Loucy (cell line): Measurements from ENCODE around the gene TYW1.

Source experiments
- H2AFZ ChIP-seq: fragments of 200-600 bp; sonication (generic); 2 replicates; pipeline ENCODE4 v1.6.0; 2016; ENCODE audit warnings: antibody characterized with exemption, mild to moderate bottlenecking, low read length, moderate library complexity
- H3F3A ChIP-seq: fragments of 200-600 bp; 2 replicates; pipeline ENCODE4 v1.6.0; 2016; ENCODE audit warnings: antibody characterized with exemption, low read depth, mild to moderate bottlenecking
- H3K27me3 ChIP-seq: fragments of 200-600 bp; sonication (generic); 2 replicates; pipeline ENCODE4 v1.6.1; 2014; ENCODE audit warnings: low read length, mild to moderate bottlenecking; ENCODE audit not compliant: insufficient read depth, poor library complexity, severe bottlenecking
- H3K36me3 ChIP-seq: fragments of 200-600 bp; sonication (generic); 2 replicates; pipeline ENCODE4 v1.6.1; 2016; ENCODE audit warnings: low read length; ENCODE audit not compliant: insufficient read depth
- H3K4me1 ChIP-seq: fragments of 200-600 bp; sonication (generic); 2 replicates; pipeline ENCODE4 v1.5.1; 2014; ENCODE audit warnings: low read length, mild to moderate bottlenecking; ENCODE audit not compliant: insufficient read depth, poor library complexity, severe bottlenecking
- H3K4me2 ChIP-seq: fragments of 200-600 bp; sonication (generic); 2 replicates; pipeline ENCODE4 v1.6.0; 2014; ENCODE audit warnings: antibody characterized with exemption, low read length, low read depth, mild to moderate bottlenecking; ENCODE audit not compliant: poor library complexity, severe bottlenecking
- H3K4me3 ChIP-seq: fragments of 200-600 bp; sonication (generic); 2 replicates; pipeline ENCODE4 v1.5.1; 2014; ENCODE audit warnings: low read length, mild to moderate bottlenecking, mixed read lengths; ENCODE audit not compliant: poor library complexity, severe bottlenecking
- H3K79me2 ChIP-seq: fragments of 200-600 bp; sonication (generic); 2 replicates; pipeline ENCODE4 v1.6.1; 2014; ENCODE audit warnings: low read length; ENCODE audit not compliant: insufficient read depth
- H3K9ac ChIP-seq: fragments of 200-600 bp; sonication (generic); 2 replicates; pipeline ENCODE4 v1.6.0; 2014; ENCODE audit warnings: mild to moderate bottlenecking, low read depth, low read length, moderate library complexity; ENCODE audit not compliant: poor library complexity, severe bottlenecking
- H3K9me2 ChIP-seq: fragments of 200-600 bp; sonication (generic); replicated peaks from 2 replicates; pipeline ENCODE4 v1.6.1; 2016; ENCODE audit warnings: low read depth, low read length, mixed read lengths
- H3K9me3 ChIP-seq: fragments of 200-600 bp; sonication (generic); 2 replicates; pipeline ENCODE4 v1.6.1; 2014; ENCODE audit warnings: mild to moderate bottlenecking, antibody characterized with exemption, low read length, low read depth; ENCODE audit not compliant: insufficient read depth
- H4K20me1 ChIP-seq: fragments of 200-600 bp; sonication (generic); 2 replicates; pipeline ENCODE4 v1.6.0; 2014; ENCODE audit warnings: antibody characterized with exemption, low read length, mild to moderate bottlenecking; ENCODE audit not compliant: insufficient read depth, poor library complexity, severe bottlenecking
- EZH2phosphoT487 ChIP-seq: fragments of 200-600 bp; IDR thresholded peaks from 2 replicates; pipeline ENCODE4 v1.6.1; 2018; ENCODE audit warnings: antibody characterized with exemption, mild to moderate bottlenecking, moderate library complexity, borderline replicate concordance
- TF ChIP-seq, protein P1 (sequence below): fragments of 200-600 bp; sonication (generic); conservative IDR thresholded peaks from 2 replicates; pipeline ENCODE4 v1.5.1; 2014; ENCODE audit warnings: mild to moderate bottlenecking, antibody characterized with exemption, low read length

Gene TYW1

DNA sequence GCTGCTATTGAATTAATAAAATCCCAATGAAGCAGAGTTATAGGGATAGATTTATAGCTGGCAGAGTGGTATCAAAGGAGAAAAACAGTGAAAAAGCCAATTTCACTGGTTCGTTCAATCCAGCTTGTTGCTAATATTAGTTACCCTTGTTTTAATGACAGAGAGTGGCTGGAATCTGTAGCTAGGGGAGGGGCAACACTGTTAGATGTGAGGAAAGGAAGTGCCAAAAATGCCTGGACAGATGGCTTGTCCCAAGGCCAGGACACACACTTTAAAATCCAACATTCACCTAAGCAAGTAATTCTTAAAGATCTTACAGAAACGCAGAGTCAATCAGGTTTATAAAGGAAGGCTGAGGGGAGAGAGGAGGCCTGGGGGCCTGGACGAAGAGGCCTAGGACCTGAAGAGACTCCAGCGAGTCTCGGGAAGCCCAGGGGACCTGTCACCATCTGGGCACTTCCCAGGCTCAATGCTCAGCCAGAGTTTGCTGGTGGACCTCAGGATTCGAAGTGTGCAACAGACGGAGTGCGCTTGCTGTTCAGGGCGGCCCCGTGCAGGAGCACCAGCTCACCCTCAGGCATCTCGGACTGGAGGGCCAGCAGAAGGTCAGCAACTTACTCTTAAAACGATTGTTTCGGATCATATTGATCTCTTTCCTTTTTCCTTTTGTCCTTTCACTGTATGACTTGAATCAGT, 38.9 kb upstream of the TYW1 start:
- no peak overlapping the region for H3K4me2 ChIP-seq
- peaks cover 54% of the 10 kb centered on the region for H3K36me3 ChIP-seq
- no peaks in the 10 kb centered on the region for H3K9me3 ChIP-seq
- no peaks in the 10 kb centered on the region for H3K9me2 ChIP-seq
- TF ChIP-seq EZH2phosphoT487 = no peak
- no peaks in the 10 kb centered on the region for H3K27me3 ChIP-seq
- H3F3A ChIP-seq = no peaks in the 10 kb centered on the region
- H4K20me1 ChIP-seq = no peaks in the 10 kb centered on the region
- no peaks in the 10 kb centered on the region for H3K79me2 ChIP-seq
- no peak overlapping the region for H3K9ac ChIP-seq
- H3K4me1 ChIP-seq = no peaks in the 10 kb centered on the region
- H3K4me3 ChIP-seq = no peak overlapping the region
- no peak overlapping the region for H2AFZ ChIP-seq

DNA sequence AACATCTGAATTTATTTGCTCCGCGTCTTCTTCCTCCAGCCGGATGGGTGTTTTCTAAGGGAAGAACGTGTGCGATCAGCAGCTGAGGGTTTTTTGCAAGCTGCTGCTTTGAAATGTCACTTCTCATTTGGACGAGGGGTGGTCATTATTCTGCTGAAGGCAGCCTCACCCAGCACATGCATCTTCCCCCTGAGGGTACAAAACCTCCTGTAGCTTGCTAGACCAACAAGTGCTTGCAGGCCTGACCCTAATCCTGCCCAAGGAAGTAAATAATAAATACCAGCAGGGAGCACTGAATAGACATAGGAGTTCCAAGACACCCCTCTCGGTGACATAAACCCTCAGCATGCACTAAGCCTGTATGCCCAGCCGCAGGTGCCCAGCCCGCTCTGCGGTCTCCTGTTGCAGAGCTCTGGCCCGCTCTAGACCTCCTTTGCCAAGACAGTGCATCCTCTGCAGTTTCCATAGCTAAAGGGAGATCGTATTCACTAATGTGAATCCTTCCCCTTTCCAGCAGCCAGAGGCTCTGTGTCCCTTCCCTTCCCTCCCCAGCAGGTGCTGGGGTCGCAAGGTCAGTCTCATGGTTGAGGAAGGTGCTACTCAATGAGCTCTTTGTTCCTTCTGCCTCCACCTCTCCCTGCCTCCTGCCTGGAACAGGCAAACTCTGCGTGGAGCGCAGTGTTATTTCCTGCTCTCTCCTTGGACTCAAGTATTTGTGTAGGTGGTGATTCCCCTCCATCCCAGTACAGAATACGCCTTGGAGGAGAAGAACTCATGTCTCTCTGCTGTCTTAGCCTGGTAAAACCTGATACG, 37.9 kb upstream of the TYW1 start:
- H3K9me3 ChIP-seq = no peaks in the 10 kb centered on the region

DNA sequence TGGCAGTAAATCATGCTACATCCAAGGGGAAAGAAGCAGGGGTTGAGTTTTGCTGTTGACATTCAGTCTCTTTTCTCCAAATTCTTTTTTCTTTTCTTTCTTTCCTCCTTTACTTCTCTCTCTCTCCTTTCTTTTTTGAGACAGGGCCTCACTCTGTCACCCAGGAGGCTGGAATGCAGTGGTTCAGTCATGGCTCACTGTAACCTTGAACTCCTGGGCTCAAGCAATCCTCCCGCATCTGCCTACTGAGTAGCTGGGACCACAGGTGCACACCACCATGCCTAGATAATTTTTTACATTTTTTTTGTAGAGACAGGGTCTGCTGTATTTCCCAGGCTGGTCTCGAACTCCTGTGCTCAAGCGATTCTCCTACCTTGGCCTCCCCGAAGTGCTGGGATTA, 36.4 kb upstream of the TYW1 start:
- no peak overlapping the region for H3K4me2 ChIP-seq
- no peaks in the 10 kb centered on the region for H3K4me1 ChIP-seq
- H3K36me3 ChIP-seq = peaks cover 35% of the 10 kb centered on the region
- no peaks in the 10 kb centered on the region for H3K9me3 ChIP-seq
- H3K9me2 ChIP-seq = no peaks in the 10 kb centered on the region
- H3K79me2 ChIP-seq = no peaks in the 10 kb centered on the region
- H3F3A ChIP-seq = no peaks in the 10 kb centered on the region
- no peaks in the 10 kb centered on the region for H4K20me1 ChIP-seq
- no peak overlapping the region for H2AFZ ChIP-seq
- TF ChIP-seq, protein P1, sequence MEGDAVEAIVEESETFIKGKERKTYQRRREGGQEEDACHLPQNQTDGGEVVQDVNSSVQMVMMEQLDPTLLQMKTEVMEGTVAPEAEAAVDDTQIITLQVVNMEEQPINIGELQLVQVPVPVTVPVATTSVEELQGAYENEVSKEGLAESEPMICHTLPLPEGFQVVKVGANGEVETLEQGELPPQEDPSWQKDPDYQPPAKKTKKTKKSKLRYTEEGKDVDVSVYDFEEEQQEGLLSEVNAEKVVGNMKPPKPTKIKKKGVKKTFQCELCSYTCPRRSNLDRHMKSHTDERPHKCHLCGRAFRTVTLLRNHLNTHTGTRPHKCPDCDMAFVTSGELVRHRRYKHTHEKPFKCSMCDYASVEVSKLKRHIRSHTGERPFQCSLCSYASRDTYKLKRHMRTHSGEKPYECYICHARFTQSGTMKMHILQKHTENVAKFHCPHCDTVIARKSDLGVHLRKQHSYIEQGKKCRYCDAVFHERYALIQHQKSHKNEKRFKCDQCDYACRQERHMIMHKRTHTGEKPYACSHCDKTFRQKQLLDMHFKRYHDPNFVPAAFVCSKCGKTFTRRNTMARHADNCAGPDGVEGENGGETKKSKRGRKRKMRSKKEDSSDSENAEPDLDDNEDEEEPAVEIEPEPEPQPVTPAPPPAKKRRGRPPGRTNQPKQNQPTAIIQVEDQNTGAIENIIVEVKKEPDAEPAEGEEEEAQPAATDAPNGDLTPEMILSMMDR = no peak
- no peak for TF ChIP-seq EZH2phosphoT487
- H3K9ac ChIP-seq = no peak overlapping the region
- H3K27me3 ChIP-seq = no peaks in the 10 kb centered on the region
- H3K4me3 ChIP-seq = no peak overlapping the region

More for the DNA sequence above, 37.9 kb upstream of the TYW1 start:
- Histone ChIP-seq H4K20me1 (no peaks in the 10 kb centered on the region), H3K36me3 (peaks cover 44% of the 10 kb centered on the region), H3K9me2 (no peaks in the 10 kb centered on the region), H3K9ac (no peak overlapping the region), H2AFZ (no peak overlapping the region), H3K4me2 (no peak overlapping the region), H3K4me3 (no peak overlapping the region), H3K4me1 (no peaks in the 10 kb centered on the region), H3K79me2 (no peaks in the 10 kb centered on the region), H3F3A (no peaks in the 10 kb centered on the region), H3K27me3 (no peaks in the 10 kb centered on the region)
- TF ChIP-seq, protein P1 = no peak
- TF ChIP-seq EZH2phosphoT487 = no peak
